ENCODE measurements around the gene MAGOH. TPM values are rescaled to one million over a fixed set of nuclear protein-coding genes. Genes with fewer than 3 reads are reported as not detected.
A peak's percentile ranks its signal among the peaks of the same experiment; 100 is the strongest.
"Not testable (repeated sequence)": the region's sequence is repeated elsewhere in the genome, so short reads cannot be mapped to it uniquely, and the experiment has no call there.

MAGOH gene
- total and polyA plus RNA-seq, 2 donors: 39.3 to 73.2 TPM

GRCh38 chr1:53197291-53198200 is 40.8 kb downstream of the MAGOH start:
- 29% methylated on average over 13 of the region's 13 CpGs for WGBS
- no peaks in the 10 kb centered on the region for H3K36me3 ChIP-seq (ENCODE audit: insufficient read depth)
- H3K27ac ChIP-seq (ENCODE audit: low read depth): peak overlapping the region; percentile 98
- peak overlapping the region; percentile 92 for H3K4me3 ChIP-seq (ENCODE audit: low read depth, low read length)
- no peaks in the 10 kb centered on the region for H3K4me1 ChIP-seq (ENCODE audit: insufficient read depth)
- DNase-seq (ENCODE audit: extremely low spot score): no peak

DNA sequence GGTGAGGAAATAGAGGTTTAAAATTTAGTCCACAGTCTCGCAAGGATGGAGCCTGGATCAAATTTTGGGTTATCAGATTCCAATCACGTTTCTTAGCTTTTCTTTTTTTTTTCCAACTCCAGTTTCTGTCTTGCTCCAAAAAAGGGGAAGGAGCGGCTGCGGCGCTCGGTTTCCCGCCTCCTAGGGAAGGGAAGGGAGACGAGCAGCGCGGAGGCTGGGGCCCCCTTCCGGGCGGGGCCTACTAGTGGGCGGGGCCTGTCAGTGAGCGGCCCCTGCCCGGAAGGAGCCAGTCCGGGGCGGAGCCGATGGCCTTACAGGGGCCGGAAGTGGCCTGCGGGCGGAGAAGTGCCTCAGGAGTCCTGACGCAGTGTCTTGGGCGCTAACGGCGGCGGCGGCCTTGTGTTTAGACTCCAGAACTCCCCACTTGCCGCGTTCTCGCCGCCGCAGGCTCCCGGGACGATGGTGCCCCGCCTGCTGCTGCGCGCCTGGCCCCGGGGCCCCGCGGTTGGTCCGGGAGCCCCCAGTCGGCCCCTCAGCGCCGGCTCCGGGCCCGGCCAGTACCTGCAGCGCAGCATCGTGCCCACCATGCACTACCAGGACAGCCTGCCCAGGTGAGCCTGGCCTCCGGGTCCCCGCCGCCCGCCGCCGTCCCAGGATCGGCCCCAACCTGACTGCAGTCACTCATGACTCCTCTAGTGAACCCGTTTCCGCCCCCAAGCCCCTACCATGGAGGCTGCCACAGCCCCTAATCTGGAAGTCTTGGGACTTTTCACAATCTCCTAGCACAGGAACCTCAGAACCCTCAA is 41.6 kb downstream of the MAGOH start, which contains the start of gene CPT2:
Gene CPT2, plus strand, starts transcription at position 340 of the 806 bp plus-strand sequence. Its CDS starts 120 bp downstream, at position 460.
- Histone ChIP-seq H3K27ac (ENCODE audit: low read depth) (peak within 1 kb of the TSS; percentile 98), H3K36me3 (ENCODE audit: insufficient read depth) (no peaks in the 10 kb centered on the region), H3K4me3 (ENCODE audit: low read depth, low read length) (peak within 1 kb of the TSS; percentile 92), H3K4me1 (ENCODE audit: insufficient read depth) (no peaks in the 10 kb centered on the region)
- peak; percentile 76 for DNase-seq (ENCODE audit: extremely low spot score)
- under 1% methylated on average over 57 of the region's 57 CpGs for WGBS

DNA sequence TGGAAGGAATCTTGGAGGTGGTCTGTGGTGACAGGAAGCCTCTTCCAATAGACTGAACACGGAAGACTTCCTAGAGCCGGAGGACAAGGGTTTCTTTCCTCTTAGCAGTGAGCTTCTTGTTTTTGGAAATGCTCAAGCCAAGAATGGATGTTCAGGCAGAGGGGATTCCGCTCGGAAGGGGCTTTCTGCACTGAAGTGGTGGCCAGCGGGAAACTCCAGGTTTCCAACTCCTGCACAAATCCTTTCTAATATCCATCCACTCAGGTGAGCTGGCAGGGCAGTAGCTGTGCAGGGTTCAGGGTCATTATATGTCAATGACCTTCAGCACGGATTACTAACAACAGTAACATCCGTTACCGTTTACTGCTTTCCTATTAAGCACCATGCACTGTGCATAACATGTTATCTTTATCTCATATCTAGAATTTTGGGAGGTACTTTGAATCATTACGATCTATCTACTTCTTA is 42.3 kb downstream of the MAGOH start:
- Histone ChIP-seq H3K36me3 (ENCODE audit: insufficient read depth) (no peaks in the 10 kb centered on the region), H3K27ac (ENCODE audit: low read depth) (no peak overlapping the region), H3K4me1 (ENCODE audit: insufficient read depth) (no peaks in the 10 kb centered on the region), H3K4me3 (ENCODE audit: low read depth, low read length) (peak overlapping the region; percentile 92)
- DNase-seq (ENCODE audit: extremely low spot score): no peak
- WGBS: 28% methylated on average over 9 of the region's 9 CpGs

DNA sequence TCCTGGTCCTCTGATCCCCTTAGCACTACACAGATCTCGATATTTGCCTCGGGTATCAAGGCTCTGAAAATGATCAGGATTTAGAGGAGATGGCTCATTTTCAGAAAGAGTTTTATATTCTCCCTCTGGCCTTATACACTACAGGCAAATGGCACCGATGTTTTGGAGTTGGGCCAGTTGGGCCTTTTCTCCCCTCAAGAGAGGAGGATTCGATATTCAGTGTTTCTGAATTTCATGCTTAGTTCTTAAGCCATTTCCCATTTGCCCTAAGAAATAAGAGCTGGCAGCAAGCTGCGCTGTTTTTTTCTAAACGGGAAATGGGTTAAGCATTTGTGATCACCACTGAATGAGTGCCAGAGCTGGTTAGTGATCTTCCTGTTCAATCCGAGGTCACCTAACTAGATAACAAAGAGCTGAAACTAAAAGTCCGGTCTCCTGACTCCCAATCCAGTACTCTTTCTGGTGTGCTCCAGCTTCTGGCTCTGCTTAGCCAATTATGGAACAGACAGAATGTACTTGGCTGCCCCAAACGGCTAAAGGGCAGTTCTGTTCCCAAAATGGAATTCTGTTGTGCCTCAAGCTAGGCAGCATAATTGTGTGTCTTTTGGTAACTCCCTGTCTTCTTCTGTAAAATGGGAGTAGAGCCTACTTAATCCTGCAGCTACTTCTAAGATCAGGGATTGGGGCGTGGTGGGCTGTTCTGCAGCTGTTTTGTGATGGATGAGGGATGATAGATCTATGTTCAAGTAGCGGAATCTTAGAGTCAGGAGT is 42.9 kb downstream of the MAGOH start:
- Histone ChIP-seq H3K27ac (ENCODE audit: low read depth) (no peak overlapping the region), H3K36me3 (ENCODE audit: insufficient read depth) (no peaks in the 10 kb centered on the region), H3K4me1 (ENCODE audit: insufficient read depth) (no peaks in the 10 kb centered on the region), H3K4me3 (ENCODE audit: low read depth, low read length) (no peak overlapping the region)
- WGBS: 71% methylated on average over 11 of the region's 11 CpGs
- DNase-seq (ENCODE audit: extremely low spot score): no peak

GRCh38 chr1:53190210-53190611 is 48.1 kb downstream of the MAGOH start:
- Histone ChIP-seq H3K4me1 (ENCODE audit: insufficient read depth) (no peaks in the 10 kb centered on the region), H3K36me3 (ENCODE audit: insufficient read depth) (no peaks in the 10 kb centered on the region), H3K4me3 (ENCODE audit: low read depth, low read length) (no peak overlapping the region), H3K27ac (ENCODE audit: low read depth) (no peak overlapping the region)
- no peak for DNase-seq (ENCODE audit: extremely low spot score)
- 79% methylated on average over 10 of the region's 10 CpGs for WGBS

- H3K27ac ChIP-seq (ENCODE audit: low read depth): no peak overlapping the region
- no peaks in the 10 kb centered on the region for H3K4me1 ChIP-seq (ENCODE audit: insufficient read depth)
- no peak overlapping the region for H3K4me3 ChIP-seq (ENCODE audit: low read depth, low read length)
- no peak for DNase-seq (ENCODE audit: extremely low spot score)
- no peaks in the 10 kb centered on the region for H3K36me3 ChIP-seq (ENCODE audit: insufficient read depth)
- 44% methylated on average over 5 of the region's 5 CpGs for WGBS
Observed at GRCh38 chr1:53189061-53189460, 49.3 kb downstream of the MAGOH start.

- Histone ChIP-seq H3K36me3 (ENCODE audit: insufficient read depth) (no peaks in the 10 kb centered on the region), H3K4me1 (ENCODE audit: insufficient read depth) (no peaks in the 10 kb centered on the region), H3K27ac (ENCODE audit: low read depth) (no peak overlapping the region), H3K4me3 (ENCODE audit: low read depth, low read length) (no peak overlapping the region)
- DNase-seq (ENCODE audit: extremely low spot score): no peak
- WGBS: 84% methylated on average over 4 of the region's 4 CpGs
Observed at GRCh38 chr1:53188099-53188498, 50.2 kb downstream of the MAGOH start.

DNA sequence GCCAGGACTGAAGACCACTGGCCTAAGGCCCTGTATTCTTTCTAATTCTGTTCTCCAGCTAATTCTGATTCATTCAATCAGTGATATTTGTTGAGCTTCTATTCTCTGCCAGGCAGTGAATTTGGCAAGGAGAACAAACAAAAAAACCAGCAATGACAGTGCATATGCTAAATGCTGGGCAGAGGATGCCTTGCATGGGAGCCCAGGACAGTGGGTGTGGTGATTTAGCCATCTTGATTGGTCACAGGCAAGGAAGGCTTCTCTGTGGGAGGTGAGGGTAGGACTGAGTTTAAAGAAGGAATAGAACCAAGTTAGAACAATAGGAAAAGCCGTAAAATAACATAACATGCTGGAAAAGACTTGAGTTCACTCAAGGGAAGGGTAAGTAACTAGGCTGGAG is 50.9 kb downstream of the MAGOH start:
- 90% methylated on average over 1 of the region's 1 CpG for WGBS

GRCh38 chr1:53186533-53186932 is 51.8 kb downstream of the MAGOH start:
- no peak for DNase-seq (ENCODE audit: extremely low spot score)
- no peak overlapping the region for H3K27ac ChIP-seq (ENCODE audit: low read depth)
- WGBS: 70% methylated on average over 3 of the region's 3 CpGs

More for the DNA sequence above, 50.9 kb downstream of the MAGOH start:
- Histone ChIP-seq H3K4me1 (ENCODE audit: insufficient read depth) (no peaks in the 10 kb centered on the region), H3K36me3 (ENCODE audit: insufficient read depth) (no peaks in the 10 kb centered on the region), H3K27ac (ENCODE audit: low read depth) (no peak overlapping the region), H3K4me3 (ENCODE audit: low read depth, low read length) (no peak overlapping the region)
- no peak for DNase-seq (ENCODE audit: extremely low spot score)

GRCh38 chr1:53185955-53186297 is 52.4 kb downstream of the MAGOH start:
- H3K27ac ChIP-seq (ENCODE audit: low read depth); H3K4me3 ChIP-seq (ENCODE audit: low read depth, low read length); DNase-seq (ENCODE audit: extremely low spot score); H3K4me1 ChIP-seq (ENCODE audit: insufficient read depth); H3K36me3 ChIP-seq (ENCODE audit: insufficient read depth): not testable (repeated sequence)
- WGBS: 88% methylated on average over 2 of the region's 2 CpGs

More at GRCh38 chr1:53186533-53186932, 51.8 kb downstream of the MAGOH start:
- H3K36me3 ChIP-seq (ENCODE audit: insufficient read depth): no peaks in the 10 kb centered on the region
- H3K4me3 ChIP-seq (ENCODE audit: low read depth, low read length): no peak overlapping the region
- H3K4me1 ChIP-seq (ENCODE audit: insufficient read depth): no peaks in the 10 kb centered on the region

GRCh38 chr1:53183095-53183990 is 55.0 kb downstream of the MAGOH start:
- Histone ChIP-seq H3K36me3 (ENCODE audit: insufficient read depth) (no peaks in the 10 kb centered on the region), H3K27ac (ENCODE audit: low read depth) (no peak overlapping the region), H3K4me1 (ENCODE audit: insufficient read depth) (no peaks in the 10 kb centered on the region), H3K4me3 (ENCODE audit: low read depth, low read length) (no peak overlapping the region)
- 47% methylated on average over 6 of the region's 6 CpGs for WGBS
- DNase-seq (ENCODE audit: extremely low spot score): no peak

DNA sequence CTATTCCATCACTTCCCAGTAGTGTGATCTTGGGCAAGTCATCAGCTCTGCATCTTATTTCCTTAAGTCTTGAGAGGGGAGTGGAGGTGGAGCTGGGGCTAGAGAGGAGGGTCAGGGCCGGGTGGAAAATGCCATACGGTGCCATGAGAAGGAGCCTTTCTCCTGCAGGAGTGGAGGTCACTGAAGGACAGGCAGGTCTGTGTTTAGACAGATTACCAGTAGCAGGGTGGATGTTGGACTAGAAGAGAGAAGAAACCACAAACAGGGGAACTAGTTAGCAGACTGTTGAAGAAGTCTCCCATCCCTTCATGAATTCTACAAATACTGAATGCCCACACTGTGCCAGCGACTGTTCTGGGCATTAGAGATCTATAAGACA is 55.6 kb downstream of the MAGOH start:
- H3K27ac ChIP-seq (ENCODE audit: low read depth): no peak overlapping the region
- DNase-seq (ENCODE audit: extremely low spot score): no peak
- 77% methylated on average over 3 of the region's 3 CpGs for WGBS
- no peaks in the 10 kb centered on the region for H3K4me1 ChIP-seq (ENCODE audit: insufficient read depth)
- H3K4me3 ChIP-seq (ENCODE audit: low read depth, low read length): no peak overlapping the region
- no peaks in the 10 kb centered on the region for H3K36me3 ChIP-seq (ENCODE audit: insufficient read depth)

Measured in urinary bladder (tissue), 4 donors.